HepG2 (cell line): ENCODE measurements around the gene CDK7. TPM values are rescaled to one million over a fixed set of nuclear protein-coding genes. Genes with fewer than 3 reads are reported as not detected.

Experiments
- BHLHE40 ChIP-seq: IDR thresholded peaks from 2 replicates; pipeline ENCODE4 v1.6.1; 2011; ENCODE audit warnings: low read length, improper control_type of control experiment
- EEA1 ChIP-seq: sonication (generic); formaldehyde crosslinking; IDR thresholded peaks from 2 replicates; pipeline ENCODE4 v1.5.1; 2020; ENCODE audit warnings: mild to moderate bottlenecking, missing genetic modification reagents, borderline replicate concordance
- HHEX ChIP-seq: IDR thresholded peaks from 2 replicates; pipeline ENCODE4 v1.6.1; 2016; ENCODE audit warnings: control low read depth
- KLF15 ChIP-seq: sonication (generic); formaldehyde crosslinking; IDR thresholded peaks from 2 replicates; pipeline ENCODE4 v1.8.1; 2023; ENCODE audit warnings: borderline replicate concordance, mild to moderate bottlenecking, inconsistent platforms, missing genetic modification reagents, mixed read lengths
- NFE2L2 ChIP-seq: fragments of 150-350 bp; IDR thresholded peaks from 2 replicates; pipeline ENCODE4 v1.6.1; 2014; ENCODE audit warnings: low read length
- NR2F1 ChIP-seq, 2 experiments: fragments of 450-650 bp in 1 of 2; formaldehyde crosslinking in 1 of 2; IDR thresholded peaks; 2 replicates each; pipeline versions ENCODE4 v1.5.0 to v1.6.1; 2016 to 2020; ENCODE audit warnings: mild to moderate bottlenecking in 1 of 2, missing compliant biosample characterization in 1 of 2, missing genetic modification reagents in 1 of 2, moderate library complexity in 1 of 2
- SAP130 ChIP-seq: IDR thresholded peaks from 2 replicates; pipeline ENCODE4 v1.6.1; 2016; ENCODE audit warnings: low read depth
- SCMH1 ChIP-seq: sonication (generic); formaldehyde crosslinking; IDR thresholded peaks from 2 replicates; pipeline ENCODE4 v1.9.0; 2021; ENCODE audit warnings: missing genetic modification reagents, mild to moderate bottlenecking, borderline replicate concordance
- SOX13 ChIP-seq, 3 experiments: fragments of 450-650 bp in 1 of 3; sonication (generic) in 1 of 3; formaldehyde crosslinking in 1 of 3; IDR thresholded peaks in 2 of 3; conservative IDR thresholded peaks in 1 of 3; 2 replicates each; pipeline versions ENCODE4 v1.5.0 to v1.6.1; 2016 to 2020; ENCODE audit warnings: antibody characterized with exemption in 1 of 3, mild to moderate bottlenecking in 1 of 3, missing compliant biosample characterization in 1 of 3, missing genetic modification reagents in 1 of 3, moderate library complexity in 1 of 3
- TBX3 ChIP-seq: fragments of 450-650 bp; IDR thresholded peaks from 2 replicates; pipeline ENCODE4 v1.6.1; 2017; ENCODE audit warnings: antibody characterized with exemption, mild to moderate bottlenecking, inconsistent platforms, borderline replicate concordance
- ZNF383 ChIP-seq: sonication (generic); formaldehyde crosslinking; IDR thresholded peaks from 2 replicates; pipeline ENCODE4 v1.4.0; 2020; ENCODE audit warnings: missing genetic modification reagents, mild to moderate bottlenecking, borderline replicate concordance
- ZNF501 ChIP-seq: sonication (generic); formaldehyde crosslinking; IDR thresholded peaks from 2 replicates; pipeline ENCODE4 v1.5.1; 2020; ENCODE audit warnings: mild to moderate bottlenecking, moderate library complexity, missing genetic modification reagents
- ZNF766 ChIP-seq: sonication (generic); formaldehyde crosslinking; IDR thresholded peaks from 2 replicates; pipeline ENCODE4 v1.5.0; 2020; ENCODE audit warnings: missing genetic modification reagents, borderline replicate concordance
- ZNF775 ChIP-seq: sonication (generic); formaldehyde crosslinking; IDR thresholded peaks from 2 replicates; pipeline ENCODE4 v1.4.0; 2020; ENCODE audit warnings: missing genetic modification reagents, mild to moderate bottlenecking, moderate library complexity, borderline replicate concordance
- polyA plus RNA-seq, 8 experiments: library from polyadenylated mRNA; depleted of rRNA in 3 of 8; stranded (reverse) in 7 of 8; unstranded in 1 of 8; fragments of >200 nt; fragmentation: Illumina TruSeq in 4 of 8; extraction: Trizol in 4 of 8; gene quantifications; 2 replicates each; pipeline versions ENCODE4 v1.2.1 to v1.2.3, GENCODE V29; 2011 to 2016; ENCODE audit warnings: low read depth in 4 of 8, missing spikeins in 1 of 8, mixed read lengths in 1 of 8; ENCODE audit not compliant: insufficient read depth in 1 of 8
- total RNA-seq, 5 experiments: library from RNA; depleted of rRNA; stranded (reverse); fragments of >200 nt; fragmentation: Illumina TruSeq; extraction: Trizol; gene quantifications; 2 replicates each; pipeline ENCODE4 v1.2.3, GENCODE V29; 2016; ENCODE audit warnings: low read depth in 1 of 5
- TF ChIP-seq, protein P1 (sequence below): sonication (generic); formaldehyde crosslinking; IDR thresholded peaks from 2 replicates; pipeline ENCODE4 v1.5.1; 2020; ENCODE audit warnings: missing genetic modification reagents, mild to moderate bottlenecking, borderline replicate concordance
- TF ChIP-seq, protein P2 (sequence below): sonication (generic); formaldehyde crosslinking; IDR thresholded peaks from 2 replicates; pipeline ENCODE4 v1.4.0; 2020; ENCODE audit warnings: mild to moderate bottlenecking, missing genetic modification reagents
- TF ChIP-seq, protein P3 (sequence below): sonication (generic); formaldehyde crosslinking; IDR thresholded peaks from 2 replicates; pipeline ENCODE4 v1.9.0; 2022; ENCODE audit warnings: missing genetic modification reagents, mild to moderate bottlenecking, borderline replicate concordance
- TF ChIP-seq, protein P4 (sequence below): sonication (generic); formaldehyde crosslinking; IDR thresholded peaks from 2 replicates; pipeline ENCODE4 v1.5.0; 2020; ENCODE audit warnings: mild to moderate bottlenecking, missing genetic modification reagents
- TF ChIP-seq, protein P5 (sequence below): conservative IDR thresholded peaks from 2 replicates; pipeline ENCODE4 v1.6.1; 2018; ENCODE audit warnings: missing genetic modification reagents
- TF ChIP-seq, protein P6 (sequence below): sonication (generic); formaldehyde crosslinking; conservative IDR thresholded peaks from 2 replicates; pipeline ENCODE4 v1.4.0; 2020; ENCODE audit warnings: missing genetic modification reagents

Gene CDK7
- total and polyA plus RNA-seq, 2 of the 13 experiments (the other 11 are each of a cell fraction or from before 2014, with no cell fraction given): 41.2 to 54.9 TPM

DNA sequence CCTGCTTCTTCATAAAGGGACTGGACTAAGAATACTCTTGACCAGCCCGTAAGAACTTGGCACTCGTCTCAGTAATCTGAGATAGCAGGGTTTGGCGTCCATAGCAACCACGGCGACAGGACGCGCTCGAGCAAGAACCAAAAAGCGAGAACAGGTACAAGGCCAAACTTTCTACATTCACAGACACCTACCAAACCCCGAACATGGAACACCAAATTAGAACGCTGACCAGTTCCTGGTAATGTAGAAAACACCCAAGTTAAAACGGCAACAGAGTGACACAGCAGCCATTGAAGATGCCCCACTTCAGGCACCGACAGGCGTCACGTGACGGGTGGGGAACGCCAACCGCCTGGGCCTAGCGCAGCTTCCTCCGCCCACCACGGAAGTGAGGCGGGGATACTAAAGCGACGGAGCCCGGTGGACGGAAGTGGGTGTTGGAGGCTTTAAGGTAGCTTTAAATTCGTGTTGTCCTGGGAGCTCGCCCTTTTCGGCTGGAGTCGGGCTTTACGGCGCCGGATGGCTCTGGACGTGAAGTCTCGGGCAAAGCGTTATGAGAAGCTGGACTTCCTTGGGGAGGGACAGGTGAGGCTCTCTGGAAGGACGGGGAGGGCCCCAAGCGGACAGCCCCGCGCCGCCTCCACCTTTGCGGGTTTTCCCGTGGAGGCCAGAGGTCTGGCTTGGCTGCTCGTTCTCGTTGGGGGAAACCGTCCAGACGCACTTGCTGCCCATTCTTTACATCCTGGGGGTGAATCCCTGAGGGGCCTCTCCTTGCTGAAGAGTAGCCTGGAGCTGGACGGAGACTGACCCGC, at the start of gene CDK7 (continued):
- TF ChIP-seq, protein P1, sequence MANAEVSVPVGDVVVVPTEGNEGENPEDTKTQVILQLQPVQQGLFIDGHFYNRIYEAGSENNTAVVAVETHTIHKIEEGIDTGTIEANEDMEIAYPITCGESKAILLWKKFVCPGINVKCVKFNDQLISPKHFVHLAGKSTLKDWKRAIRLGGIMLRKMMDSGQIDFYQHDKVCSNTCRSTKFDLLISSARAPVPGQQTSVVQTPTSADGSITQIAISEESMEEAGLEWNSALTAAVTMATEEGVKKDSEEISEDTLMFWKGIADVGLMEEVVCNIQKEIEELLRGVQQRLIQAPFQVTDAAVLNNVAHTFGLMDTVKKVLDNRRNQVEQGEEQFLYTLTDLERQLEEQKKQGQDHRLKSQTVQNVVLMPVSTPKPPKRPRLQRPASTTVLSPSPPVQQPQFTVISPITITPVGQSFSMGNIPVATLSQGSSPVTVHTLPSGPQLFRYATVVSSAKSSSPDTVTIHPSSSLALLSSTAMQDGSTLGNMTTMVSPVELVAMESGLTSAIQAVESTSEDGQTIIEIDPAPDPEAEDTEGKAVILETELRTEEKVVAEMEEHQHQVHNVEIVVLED: peak; percentile 63
- TF ChIP-seq EEA1 (no peak), ZNF383 (CRISPR knock-in tag) (no peak), TBX3 (no peak), SCMH1 (CRISPR knock-in tag) (no peak), KLF15 (CRISPR knock-in tag) (no peak), ZNF766 (CRISPR knock-in tag) (no peak), SAP130 (CRISPR knock-in tag) (peak; percentile 100), NR2F1 (CRISPR knock-in tag; IDR thresholded peaks at IDR 0.05) (no peak), SOX13 (IDR thresholded peaks at IDR 0.05) (no peak), SOX13 (CRISPR knock-in tag; conservative IDR thresholded peaks at IDR 0.05 in 1 of 2, IDR thresholded peaks at IDR 0.05 in 1 of 2) (peak in 1 of 2 experiments; percentile 51; a peak in 2 of 4 replicates), ZNF775 (CRISPR knock-in tag) (no peak), ZNF501 (CRISPR knock-in tag) (peak; percentile 98), NFE2L2 (no peak), BHLHE40 (peak; percentile 92), HHEX (CRISPR knock-in tag) (no peak)
- TF ChIP-seq, protein P2, sequence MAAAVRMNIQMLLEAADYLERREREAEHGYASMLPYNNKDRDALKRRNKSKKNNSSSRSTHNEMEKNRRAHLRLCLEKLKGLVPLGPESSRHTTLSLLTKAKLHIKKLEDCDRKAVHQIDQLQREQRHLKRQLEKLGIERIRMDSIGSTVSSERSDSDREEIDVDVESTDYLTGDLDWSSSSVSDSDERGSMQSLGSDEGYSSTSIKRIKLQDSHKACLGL (CRISPR knock-in tag): no peak
- TF ChIP-seq, protein P3, sequence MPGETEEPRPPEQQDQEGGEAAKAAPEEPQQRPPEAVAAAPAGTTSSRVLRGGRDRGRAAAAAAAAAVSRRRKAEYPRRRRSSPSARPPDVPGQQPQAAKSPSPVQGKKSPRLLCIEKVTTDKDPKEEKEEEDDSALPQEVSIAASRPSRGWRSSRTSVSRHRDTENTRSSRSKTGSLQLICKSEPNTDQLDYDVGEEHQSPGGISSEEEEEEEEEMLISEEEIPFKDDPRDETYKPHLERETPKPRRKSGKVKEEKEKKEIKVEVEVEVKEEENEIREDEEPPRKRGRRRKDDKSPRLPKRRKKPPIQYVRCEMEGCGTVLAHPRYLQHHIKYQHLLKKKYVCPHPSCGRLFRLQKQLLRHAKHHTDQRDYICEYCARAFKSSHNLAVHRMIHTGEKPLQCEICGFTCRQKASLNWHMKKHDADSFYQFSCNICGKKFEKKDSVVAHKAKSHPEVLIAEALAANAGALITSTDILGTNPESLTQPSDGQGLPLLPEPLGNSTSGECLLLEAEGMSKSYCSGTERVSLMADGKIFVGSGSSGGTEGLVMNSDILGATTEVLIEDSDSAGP (CRISPR knock-in tag): peak; percentile 91
- TF ChIP-seq, protein P4, sequence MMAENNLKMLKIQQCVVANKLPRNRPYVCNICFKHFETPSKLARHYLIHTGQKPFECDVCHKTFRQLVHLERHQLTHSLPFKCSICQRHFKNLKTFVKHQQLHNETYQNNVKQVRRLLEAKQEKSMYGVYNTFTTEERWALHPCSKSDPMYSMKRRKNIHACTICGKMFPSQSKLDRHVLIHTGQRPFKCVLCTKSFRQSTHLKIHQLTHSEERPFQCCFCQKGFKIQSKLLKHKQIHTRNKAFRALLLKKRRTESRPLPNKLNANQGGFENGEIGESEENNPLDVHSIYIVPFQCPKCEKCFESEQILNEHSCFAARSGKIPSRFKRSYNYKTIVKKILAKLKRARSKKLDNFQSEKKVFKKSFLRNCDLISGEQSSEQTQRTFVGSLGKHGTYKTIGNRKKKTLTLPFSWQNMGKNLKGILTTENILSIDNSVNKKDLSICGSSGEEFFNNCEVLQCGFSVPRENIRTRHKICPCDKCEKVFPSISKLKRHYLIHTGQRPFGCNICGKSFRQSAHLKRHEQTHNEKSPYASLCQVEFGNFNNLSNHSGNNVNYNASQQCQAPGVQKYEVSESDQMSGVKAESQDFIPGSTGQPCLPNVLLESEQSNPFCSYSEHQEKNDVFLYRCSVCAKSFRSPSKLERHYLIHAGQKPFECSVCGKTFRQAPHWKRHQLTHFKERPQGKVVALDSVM (CRISPR knock-in tag): peak; percentile 81
- TF ChIP-seq, protein P5, sequence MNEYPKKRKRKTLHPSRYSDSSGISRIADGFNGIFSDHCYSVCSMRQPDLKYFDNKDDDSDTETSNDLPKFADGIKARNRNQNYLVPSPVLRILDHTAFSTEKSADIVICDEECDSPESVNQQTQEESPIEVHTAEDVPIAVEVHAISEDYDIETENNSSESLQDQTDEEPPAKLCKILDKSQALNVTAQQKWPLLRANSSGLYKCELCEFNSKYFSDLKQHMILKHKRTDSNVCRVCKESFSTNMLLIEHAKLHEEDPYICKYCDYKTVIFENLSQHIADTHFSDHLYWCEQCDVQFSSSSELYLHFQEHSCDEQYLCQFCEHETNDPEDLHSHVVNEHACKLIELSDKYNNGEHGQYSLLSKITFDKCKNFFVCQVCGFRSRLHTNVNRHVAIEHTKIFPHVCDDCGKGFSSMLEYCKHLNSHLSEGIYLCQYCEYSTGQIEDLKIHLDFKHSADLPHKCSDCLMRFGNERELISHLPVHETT (CRISPR knock-in tag): no peak
- TF ChIP-seq, protein P6, sequence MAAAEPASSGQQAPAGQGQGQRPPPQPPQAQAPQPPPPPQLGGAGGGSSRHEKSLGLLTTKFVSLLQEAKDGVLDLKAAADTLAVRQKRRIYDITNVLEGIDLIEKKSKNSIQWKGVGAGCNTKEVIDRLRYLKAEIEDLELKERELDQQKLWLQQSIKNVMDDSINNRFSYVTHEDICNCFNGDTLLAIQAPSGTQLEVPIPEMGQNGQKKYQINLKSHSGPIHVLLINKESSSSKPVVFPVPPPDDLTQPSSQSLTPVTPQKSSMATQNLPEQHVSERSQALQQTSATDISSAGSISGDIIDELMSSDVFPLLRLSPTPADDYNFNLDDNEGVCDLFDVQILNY (CRISPR knock-in tag): no peak
